ENCODE data around the gene AVEN.

The AVEN gene

GRCh38 chr15:33902043-33902442 is 137.0 kb downstream of the AVEN start:
- WGBS, 2 experiments: no CpG with 5 or more reads among the region's 1 CpG
- no peaks in the 10 kb centered on the region for H3K9me3 ChIP-seq (ENCODE audit: control insufficient read depth, low read length)
- H3K4me1 ChIP-seq (ENCODE audit: control insufficient read depth, insufficient read depth, low read length): no peaks in the 10 kb centered on the region
- no peak overlapping the region for H3K27ac ChIP-seq (ENCODE audit: insufficient read depth, low read depth, low read length, poor library complexity, severe bottlenecking)
- no peaks in the 10 kb centered on the region for H3K36me3 ChIP-seq (ENCODE audit: control insufficient read depth, insufficient read depth, low read length)
- no peak overlapping the region for H3K4me3 ChIP-seq (ENCODE audit: insufficient read depth, low read depth, low read length)
- no peaks in the 10 kb centered on the region for H3K27me3 ChIP-seq (ENCODE audit: control insufficient read depth, insufficient read depth, low read length, poor library complexity, severe bottlenecking)

GRCh38 chr15:33894193-33894592 is 144.8 kb downstream of the AVEN start:
- WGBS, 2 experiments: 93 to 96% methylated on average over 6 of the region's 6 CpGs

GRCh38 chr15:33888176-33888575 is 150.8 kb downstream of the AVEN start:
- Histone ChIP-seq H3K36me3 (ENCODE audit: control insufficient read depth, insufficient read depth, low read length) (no peaks in the 10 kb centered on the region), H3K4me1 (ENCODE audit: control insufficient read depth, insufficient read depth, low read length) (no peaks in the 10 kb centered on the region), H3K27me3 (ENCODE audit: control insufficient read depth, insufficient read depth, low read length, poor library complexity, severe bottlenecking) (no peaks in the 10 kb centered on the region), H3K9me3 (ENCODE audit: control insufficient read depth, low read length) (no peaks in the 10 kb centered on the region), H3K4me3 (ENCODE audit: insufficient read depth, low read depth, low read length) (no peak overlapping the region), H3K27ac (ENCODE audit: insufficient read depth, low read depth, low read length, poor library complexity, severe bottlenecking) (no peak overlapping the region)
- 70 to 75% methylated on average over 2 of the region's 2 CpGs for WGBS, 2 experiments

More at GRCh38 chr15:33894193-33894592, 144.8 kb downstream of the AVEN start:
- Histone ChIP-seq H3K27ac (ENCODE audit: insufficient read depth, low read depth, low read length, poor library complexity, severe bottlenecking) (no peak overlapping the region), H3K9me3 (ENCODE audit: control insufficient read depth, low read length) (no peaks in the 10 kb centered on the region), H3K27me3 (ENCODE audit: control insufficient read depth, insufficient read depth, low read length, poor library complexity, severe bottlenecking) (no peaks in the 10 kb centered on the region), H3K36me3 (ENCODE audit: control insufficient read depth, insufficient read depth, low read length) (no peaks in the 10 kb centered on the region), H3K4me1 (ENCODE audit: control insufficient read depth, insufficient read depth, low read length) (no peaks in the 10 kb centered on the region), H3K4me3 (ENCODE audit: insufficient read depth, low read depth, low read length) (no peak overlapping the region)

GRCh38 chr15:33882921-33883320 is 156.1 kb downstream of the AVEN start:
- Histone ChIP-seq H3K9me3 (ENCODE audit: control insufficient read depth, low read length) (no peaks in the 10 kb centered on the region), H3K4me1 (ENCODE audit: control insufficient read depth, insufficient read depth, low read length) (peaks cover 4% of the 10 kb centered on the region), H3K27me3 (ENCODE audit: control insufficient read depth, insufficient read depth, low read length, poor library complexity, severe bottlenecking) (no peaks in the 10 kb centered on the region), H3K36me3 (ENCODE audit: control insufficient read depth, insufficient read depth, low read length) (no peaks in the 10 kb centered on the region), H3K4me3 (ENCODE audit: insufficient read depth, low read depth, low read length) (no peak overlapping the region), H3K27ac (ENCODE audit: insufficient read depth, low read depth, low read length, poor library complexity, severe bottlenecking) (no peak overlapping the region)
- 89 to 98% methylated on average over 2 of the region's 2 CpGs for WGBS, 2 experiments

- peaks cover 6% of the 10 kb centered on the region for H3K4me1 ChIP-seq (ENCODE audit: control insufficient read depth, insufficient read depth, low read length)
- H3K4me3 ChIP-seq (ENCODE audit: insufficient read depth, low read depth, low read length): no peak overlapping the region
- no peaks in the 10 kb centered on the region for H3K27me3 ChIP-seq (ENCODE audit: control insufficient read depth, insufficient read depth, low read length, poor library complexity, severe bottlenecking)
- H3K36me3 ChIP-seq (ENCODE audit: control insufficient read depth, insufficient read depth, low read length): no peaks in the 10 kb centered on the region
- no peaks in the 10 kb centered on the region for H3K9me3 ChIP-seq (ENCODE audit: control insufficient read depth, low read length)
- 91 to 95% methylated on average over 2 of the region's 2 CpGs for WGBS, 2 experiments
- no peak overlapping the region for H3K27ac ChIP-seq (ENCODE audit: insufficient read depth, low read depth, low read length, poor library complexity, severe bottlenecking)
Observed at GRCh38 chr15:33874156-33874555, 164.8 kb downstream of the AVEN start.

GRCh38 chr15:33872416-33873106 is 166.4 kb downstream of the AVEN start:
- H3K36me3 ChIP-seq (ENCODE audit: control insufficient read depth, insufficient read depth, low read length): no peaks in the 10 kb centered on the region
- no peaks in the 10 kb centered on the region for H3K9me3 ChIP-seq (ENCODE audit: control insufficient read depth, low read length)
- WGBS, 2 experiments: 83 to 87% methylated on average over 13 of the region's 13 CpGs
- no peaks in the 10 kb centered on the region for H3K27me3 ChIP-seq (ENCODE audit: control insufficient read depth, insufficient read depth, low read length, poor library complexity, severe bottlenecking)
- H3K27ac ChIP-seq (ENCODE audit: insufficient read depth, low read depth, low read length, poor library complexity, severe bottlenecking): no peak overlapping the region
- H3K4me1 ChIP-seq (ENCODE audit: control insufficient read depth, insufficient read depth, low read length): peaks cover 6% of the 10 kb centered on the region
- no peak overlapping the region for H3K4me3 ChIP-seq (ENCODE audit: insufficient read depth, low read depth, low read length)

- Histone ChIP-seq H3K4me1 (ENCODE audit: control insufficient read depth, insufficient read depth, low read length) (peaks cover 6% of the 10 kb centered on the region), H3K27me3 (ENCODE audit: control insufficient read depth, insufficient read depth, low read length, poor library complexity, severe bottlenecking) (no peaks in the 10 kb centered on the region), H3K27ac (ENCODE audit: insufficient read depth, low read depth, low read length, poor library complexity, severe bottlenecking) (no peak overlapping the region), H3K36me3 (ENCODE audit: control insufficient read depth, insufficient read depth, low read length) (no peaks in the 10 kb centered on the region), H3K9me3 (ENCODE audit: control insufficient read depth, low read length) (no peaks in the 10 kb centered on the region), H3K4me3 (ENCODE audit: insufficient read depth, low read depth, low read length) (no peak overlapping the region)
- 82 to 92% methylated on average over 2 of the region's 2 CpGs for WGBS, 2 experiments
Observed at GRCh38 chr15:33871980-33872379, 167.0 kb downstream of the AVEN start.

GRCh38 chr15:33866101-33866737 is 172.8 kb downstream of the AVEN start:
- 82 to 89% methylated on average over 3 of the region's 3 CpGs for WGBS, 2 experiments
- H3K9me3 ChIP-seq (ENCODE audit: control insufficient read depth, low read length): no peaks in the 10 kb centered on the region
- no peaks in the 10 kb centered on the region for H3K27me3 ChIP-seq (ENCODE audit: control insufficient read depth, insufficient read depth, low read length, poor library complexity, severe bottlenecking)
- H3K36me3 ChIP-seq (ENCODE audit: control insufficient read depth, insufficient read depth, low read length): no peaks in the 10 kb centered on the region
- no peak overlapping the region for H3K27ac ChIP-seq (ENCODE audit: insufficient read depth, low read depth, low read length, poor library complexity, severe bottlenecking)
- no peak overlapping the region for H3K4me3 ChIP-seq (ENCODE audit: insufficient read depth, low read depth, low read length)
- H3K4me1 ChIP-seq (ENCODE audit: control insufficient read depth, insufficient read depth, low read length): peaks cover 4% of the 10 kb centered on the region

- Histone ChIP-seq H3K9me3 (ENCODE audit: control insufficient read depth, low read length) (no peaks in the 10 kb centered on the region), H3K27ac (ENCODE audit: insufficient read depth, low read depth, low read length, poor library complexity, severe bottlenecking) (no peak overlapping the region), H3K36me3 (ENCODE audit: control insufficient read depth, insufficient read depth, low read length) (no peaks in the 10 kb centered on the region), H3K4me1 (ENCODE audit: control insufficient read depth, insufficient read depth, low read length) (peaks cover 4% of the 10 kb centered on the region), H3K27me3 (ENCODE audit: control insufficient read depth, insufficient read depth, low read length, poor library complexity, severe bottlenecking) (no peaks in the 10 kb centered on the region), H3K4me3 (ENCODE audit: insufficient read depth, low read depth, low read length) (no peak overlapping the region)
- 94 to 96% methylated on average over 6 of the region's 6 CpGs for WGBS, 2 experiments
Observed at GRCh38 chr15:33865416-33865815, 173.6 kb downstream of the AVEN start.

- H3K36me3 ChIP-seq (ENCODE audit: control insufficient read depth, insufficient read depth, low read length): no peaks in the 10 kb centered on the region
- H3K27me3 ChIP-seq (ENCODE audit: control insufficient read depth, insufficient read depth, low read length, poor library complexity, severe bottlenecking): no peaks in the 10 kb centered on the region
- peaks cover 4% of the 10 kb centered on the region for H3K4me1 ChIP-seq (ENCODE audit: control insufficient read depth, insufficient read depth, low read length)
- 94 to 96% methylated on average over 5 of the region's 5 CpGs for WGBS, 2 experiments
- no peaks in the 10 kb centered on the region for H3K9me3 ChIP-seq (ENCODE audit: control insufficient read depth, low read length)
- no peak overlapping the region for H3K4me3 ChIP-seq (ENCODE audit: insufficient read depth, low read depth, low read length)
- no peak overlapping the region for H3K27ac ChIP-seq (ENCODE audit: insufficient read depth, low read depth, low read length, poor library complexity, severe bottlenecking)
Observed at GRCh38 chr15:33864360-33865075, 174.5 kb downstream of the AVEN start.

Measured in ectodermal cell (in vitro differentiated cells).